GM18951 (cell line): Measurements from ENCODE around the gene HIVEP1.

Experiments
- POLR2A ChIP-seq: IDR thresholded peaks from 4 replicates; pipeline ENCODE4 v1.6.1; 2011; ENCODE audit warnings: mild to moderate bottlenecking; ENCODE audit not compliant: insufficient read length, insufficient read depth; ENCODE audit errors: extremely low read depth
- in situ Hi-C: fragments of 300-500 bp; cut with MboI; formaldehyde crosslinking; loops from one replicate; pipeline ENCODE4 v1.12.0; 2022; ENCODE audit warnings: low sequenced_read_pairs, mixed read lengths, inconsistent platforms; ENCODE audit not compliant: unreplicated experiment

HIVEP1 gene

GRCh38 chr6:12058172-12058961 lies 46.3 kb downstream of the HIVEP1 start:
- in situ Hi-C loops, result no loop called here
- no peak for TF ChIP-seq POLR2A

- in situ Hi-C loops, result no loop called here
- TF ChIP-seq POLR2A, result peak; percentile 53
These were observed 48.9 kb downstream of the HIVEP1 start for GRCh38 chr6:12060780-12061609.

- in situ Hi-C loops, result no loop called here
- no peak for TF ChIP-seq POLR2A
These were observed 50.5 kb downstream of the HIVEP1 start for GRCh38 chr6:12062605-12063004.

- TF ChIP-seq POLR2A, result no peak
- in situ Hi-C loops, result no loop called here
These were observed 52.0 kb downstream of the HIVEP1 start for GRCh38 chr6:12064131-12064530.

GRCh38 chr6:12064538-12065071 lies 52.5 kb downstream of the HIVEP1 start:
- in situ Hi-C loops, result no loop called here
- no peak for TF ChIP-seq POLR2A

GRCh38 chr6:12065321-12066140 lies 53.4 kb downstream of the HIVEP1 start:
- in situ Hi-C loops, result no loop called here
- no peak for TF ChIP-seq POLR2A

GRCh38 chr6:12066297-12066696 lies 54.2 kb downstream of the HIVEP1 start:
- no peak for TF ChIP-seq POLR2A
- in situ Hi-C loops, result no loop called here

- in situ Hi-C loops, result no loop called here
- no peak for TF ChIP-seq POLR2A
These were observed 56.9 kb downstream of the HIVEP1 start for GRCh38 chr6:12068899-12069557.

- in situ Hi-C loops, result no loop called here
These were observed 57.9 kb downstream of the HIVEP1 start for GRCh38 chr6:12069891-12070529.

GRCh38 chr6:12071064-12071615 lies 59.0 kb downstream of the HIVEP1 start:
- TF ChIP-seq POLR2A, result no peak
- in situ Hi-C loops, result no loop called here

More at GRCh38 chr6:12069891-12070529, 57.9 kb downstream of the HIVEP1 start:
- TF ChIP-seq POLR2A, result no peak

- in situ Hi-C loops, result no loop called here
- TF ChIP-seq POLR2A, result no peak
These were observed 63.0 kb downstream of the HIVEP1 start for GRCh38 chr6:12075067-12075563.
